ENCODE data around the gene PANK1. TPM values are rescaled to one million over a fixed set of nuclear protein-coding genes. Genes with fewer than 3 reads are reported as not detected.

PANK1 gene
- total and polyA plus RNA-seq, 2 experiments from 2014 or later, result 21.6 to 55.5 TPM

GRCh38 chr10:89554433-89554832, 90.6 kb downstream of the PANK1 start:
- no peaks in the 10 kb centered on the region for H3K27me3 ChIP-seq
- 44% methylated on average over 1 of the region's 1 CpG for WGBS (ENCODE audit: low lambda C conversion rate, missing lambda C conversion rate)
- peak overlapping the region; percentile 79 for H3K27ac ChIP-seq
- H3K4me2 ChIP-seq, result no peak overlapping the region
- DNase-seq (ENCODE audit: low spot score), result no peak
- H4K20me1 ChIP-seq (ENCODE audit: insufficient read depth, poor library complexity, severe bottlenecking), result no peaks in the 10 kb centered on the region
- H3K9me2 ChIP-seq (replicated peaks; ENCODE audit: insufficient read depth), result no peaks in the 10 kb centered on the region
- peaks cover 11% of the 10 kb centered on the region for H3K4me1 ChIP-seq (ENCODE audit: insufficient read depth)
- no peak overlapping the region for H2AFZ ChIP-seq
- no peaks in the 10 kb centered on the region for H3K36me3 ChIP-seq (replicated peaks; ENCODE audit: insufficient read depth, low read depth)
- no peak overlapping the region for H3K4me3 ChIP-seq
- no peaks in the 10 kb centered on the region for H3K9me3 ChIP-seq (ENCODE audit: low read depth)
- no peaks in the 10 kb centered on the region for H3K79me2 ChIP-seq
- TF ChIP-seq EZH2phosphoT487 (IDR thresholded peaks at IDR 0.05; ENCODE audit: low read depth, severe bottlenecking, unreplicated experiment) (no peak), EZH2 (IDR thresholded peaks at IDR 0.05; ENCODE audit: borderline replicate concordance) (no peak)
- TF ChIP-seq, protein P1, sequence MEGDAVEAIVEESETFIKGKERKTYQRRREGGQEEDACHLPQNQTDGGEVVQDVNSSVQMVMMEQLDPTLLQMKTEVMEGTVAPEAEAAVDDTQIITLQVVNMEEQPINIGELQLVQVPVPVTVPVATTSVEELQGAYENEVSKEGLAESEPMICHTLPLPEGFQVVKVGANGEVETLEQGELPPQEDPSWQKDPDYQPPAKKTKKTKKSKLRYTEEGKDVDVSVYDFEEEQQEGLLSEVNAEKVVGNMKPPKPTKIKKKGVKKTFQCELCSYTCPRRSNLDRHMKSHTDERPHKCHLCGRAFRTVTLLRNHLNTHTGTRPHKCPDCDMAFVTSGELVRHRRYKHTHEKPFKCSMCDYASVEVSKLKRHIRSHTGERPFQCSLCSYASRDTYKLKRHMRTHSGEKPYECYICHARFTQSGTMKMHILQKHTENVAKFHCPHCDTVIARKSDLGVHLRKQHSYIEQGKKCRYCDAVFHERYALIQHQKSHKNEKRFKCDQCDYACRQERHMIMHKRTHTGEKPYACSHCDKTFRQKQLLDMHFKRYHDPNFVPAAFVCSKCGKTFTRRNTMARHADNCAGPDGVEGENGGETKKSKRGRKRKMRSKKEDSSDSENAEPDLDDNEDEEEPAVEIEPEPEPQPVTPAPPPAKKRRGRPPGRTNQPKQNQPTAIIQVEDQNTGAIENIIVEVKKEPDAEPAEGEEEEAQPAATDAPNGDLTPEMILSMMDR (IDR thresholded peaks at IDR 0.05; ENCODE audit: poor library complexity), result no peak

GRCh38 chr10:89553064-89553734, 91.8 kb downstream of the PANK1 start:
- Histone ChIP-seq H3K9me2 (replicated peaks; ENCODE audit: insufficient read depth) (no peaks in the 10 kb centered on the region), H3K4me1 (ENCODE audit: insufficient read depth) (peaks cover 11% of the 10 kb centered on the region), H3K79me2 (no peaks in the 10 kb centered on the region), H3K27ac (peak overlapping the region; percentile 79), H3K27me3 (no peaks in the 10 kb centered on the region), H3K4me3 (no peak overlapping the region), H2AFZ (no peak overlapping the region), H4K20me1 (ENCODE audit: insufficient read depth, poor library complexity, severe bottlenecking) (no peaks in the 10 kb centered on the region), H3K4me2 (no peak overlapping the region), H3K9me3 (ENCODE audit: low read depth) (no peaks in the 10 kb centered on the region), H3K36me3 (replicated peaks; ENCODE audit: insufficient read depth, low read depth) (no peaks in the 10 kb centered on the region)
- peak; percentile 56 for DNase-seq (ENCODE audit: low spot score)
- WGBS (ENCODE audit: low lambda C conversion rate, missing lambda C conversion rate), result 77% methylated on average over 5 of the region's 5 CpGs
- TF ChIP-seq, protein P1 (IDR thresholded peaks at IDR 0.05; ENCODE audit: poor library complexity), result no peak
- TF ChIP-seq EZH2 (IDR thresholded peaks at IDR 0.05; ENCODE audit: borderline replicate concordance) (no peak), EZH2phosphoT487 (IDR thresholded peaks at IDR 0.05; ENCODE audit: low read depth, severe bottlenecking, unreplicated experiment) (no peak)

GRCh38 chr10:89552213-89552612, 92.8 kb downstream of the PANK1 start:
- no peaks in the 10 kb centered on the region for H3K79me2 ChIP-seq
- H3K4me2 ChIP-seq, result no peak overlapping the region
- H3K27me3 ChIP-seq, result no peaks in the 10 kb centered on the region
- H3K4me1 ChIP-seq (ENCODE audit: insufficient read depth), result peaks cover 11% of the 10 kb centered on the region
- no peak overlapping the region for H3K4me3 ChIP-seq
- DNase-seq (ENCODE audit: low spot score), result no peak
- no peak overlapping the region for H2AFZ ChIP-seq
- no peak overlapping the region for H3K27ac ChIP-seq
- no peaks in the 10 kb centered on the region for H3K9me2 ChIP-seq (replicated peaks; ENCODE audit: insufficient read depth)
- TF ChIP-seq, protein P1 (IDR thresholded peaks at IDR 0.05; ENCODE audit: poor library complexity), result no peak
- TF ChIP-seq EZH2phosphoT487 (IDR thresholded peaks at IDR 0.05; ENCODE audit: low read depth, severe bottlenecking, unreplicated experiment) (no peak), EZH2 (IDR thresholded peaks at IDR 0.05; ENCODE audit: borderline replicate concordance) (no peak)
- WGBS (ENCODE audit: low lambda C conversion rate, missing lambda C conversion rate), result 89% methylated on average over 4 of the region's 4 CpGs
- no peaks in the 10 kb centered on the region for H3K36me3 ChIP-seq (replicated peaks; ENCODE audit: insufficient read depth, low read depth)
- H3K9me3 ChIP-seq (ENCODE audit: low read depth), result no peaks in the 10 kb centered on the region
- no peaks in the 10 kb centered on the region for H4K20me1 ChIP-seq (ENCODE audit: insufficient read depth, poor library complexity, severe bottlenecking)
